Dedifferentiated amniotic fluid mesenchymal stem cell (primary cell): ENCODE measurements around the gene PCDHA1.

Experiments used
- DNase-seq: peaks from one replicate; pipeline ENCODE4 v3.0.0-alpha.2; 2016; ENCODE audit errors: extremely low spot score

PCDHA1 gene

GRCh38 chr5:141042555-141042954 is 256.6 kb downstream of the PCDHA1 start:
- DNase-seq = no peak

DNA sequence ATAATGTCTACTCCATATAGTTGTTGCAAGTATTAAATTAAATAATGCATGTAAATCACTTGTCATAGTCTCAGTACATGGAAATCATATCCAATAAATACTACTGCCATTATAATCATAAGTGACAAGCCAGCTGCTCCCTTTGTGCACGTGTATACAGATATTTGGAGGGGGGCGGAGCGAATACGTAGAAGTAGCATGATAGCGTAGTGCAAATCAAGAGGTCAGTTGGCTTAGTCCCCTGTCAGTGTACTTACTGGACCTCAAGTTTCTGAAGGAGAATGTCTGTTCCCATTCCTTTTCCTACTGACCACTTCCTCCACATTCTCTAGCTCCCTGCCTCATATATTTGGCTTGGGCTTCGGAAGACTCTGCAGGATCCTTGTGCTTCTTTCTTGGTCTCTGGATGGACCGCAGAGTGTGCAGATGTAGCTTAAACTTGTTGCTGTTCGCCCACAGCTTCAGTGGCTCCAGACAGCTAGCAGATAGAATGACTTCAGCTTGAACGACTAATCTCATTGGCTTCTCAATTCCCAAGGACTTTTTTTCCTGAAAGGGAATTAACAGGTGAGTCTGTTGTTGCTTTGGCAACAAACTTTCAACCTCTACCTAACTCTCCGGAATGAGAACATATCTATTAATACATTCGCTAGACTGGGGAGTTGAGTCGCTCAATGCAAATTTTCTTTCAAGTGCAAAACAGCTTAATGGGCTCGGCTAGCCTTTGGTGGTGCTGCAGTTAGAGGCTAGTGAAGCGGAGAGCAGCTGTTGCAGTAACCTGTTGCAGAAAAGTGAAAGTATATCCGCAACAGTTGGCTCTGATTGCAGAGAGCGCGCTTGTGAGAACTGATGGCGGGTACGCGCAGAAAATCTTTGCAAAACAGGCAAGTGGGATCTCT is 264.9 kb downstream of the PCDHA1 start, which contains the start of gene PCDHB1:
Gene PCDHB1, plus strand, starts transcription at position 753 of the 899 bp plus-strand sequence. Its CDS starts 97 bp downstream, at position 850.
- no peak for DNase-seq

GRCh38 chr5:141051521-141051866 is 265.6 kb downstream of the PCDHA1 start:
- no peak for DNase-seq
